K562 (cell line): Measurements from ENCODE around the gene ZNF800. TPM values are rescaled to one million over a fixed set of nuclear protein-coding genes. Genes with fewer than 3 reads are reported as not detected.

Experiments used
- ATAC-seq: fragments of 200-7000 bp; cut with Tn5 transposase; 3 replicates; pipeline ENCODE4 v1.9.1; 2020; ENCODE audit warnings: moderate library complexity
- BruUV-seq: library from RNA; stranded (reverse); fragments of 400-500 nt; replicated peaks from 2 replicates; lab custom pipeline; 2021; lab: Mats Ljungman, UMichigan
- CTCF ChIA-PET: fragments of 300-600 bp; formaldehyde crosslinking; extraction: SDS; loops from one replicate; lab custom pipeline; 2021; ENCODE audit warnings: low intra/inter-chr PET ratio; lab: Yijun Ruan, JAX
- POLR2A ChIA-PET: fragments of 300-600, 350-650 bp; sonication (Branson Sonifier 250); formaldehyde crosslinking; extraction: SDS; loops from one replicate; lab custom pipeline; 2021; ENCODE audit warnings: antibody characterized with exemption, inconsistent platforms; lab: Yijun Ruan, JAX
- DNase-seq, 4 experiments: peaks; one replicate each; pipeline versions ENCODE4 v3.0.0 to v3.0.0-alpha.2; 2011 to 2018; ENCODE audit warnings: low spot score in 3 of 4, mixed read lengths in 3 of 4; ENCODE audit errors: extremely low read depth in 1 of 4
- FAIRE-seq: peaks from 2 replicates; lab custom pipeline; 2011; peaks lifted over from hg19 to GRCh38; lab: Jason Lieb, UNC
- H2AFZ ChIP-seq: 2 replicates; pipeline ENCODE4 v1.6.0; 2011; ENCODE audit warnings: low read depth, low read length, control low read depth, inconsistent platforms
- H3K27ac ChIP-seq: fragments of 200-600 bp; 3 replicates; pipeline ENCODE4 v1.8.0; 2011; ENCODE audit warnings: low read depth, mild to moderate bottlenecking, control low read depth, inconsistent platforms, low read length, moderate library complexity, mixed read lengths; ENCODE audit errors: extremely low read depth
- H3K27me3 ChIP-seq, 2 experiments: fragments of 300-600 bp in 1 of 2; 2 replicates in 1 of 2; 3 replicates in 1 of 2; pipeline versions ENCODE4 v1.6.0 to v1.8.0; 2011; ENCODE audit warnings: inconsistent platforms in 2 of 2, low read length in 2 of 2, mild to moderate bottlenecking in 1 of 2, mixed read lengths in 1 of 2, moderate library complexity in 1 of 2; ENCODE audit not compliant: control insufficient read depth in 2 of 2, insufficient read depth in 2 of 2
- H3K36me3 ChIP-seq: fragments of 300-600 bp; 3 replicates; pipeline ENCODE4 v1.8.0; 2011; ENCODE audit warnings: mild to moderate bottlenecking, low read length, inconsistent platforms; ENCODE audit not compliant: control insufficient read depth, insufficient read depth
- H3K4me1 ChIP-seq, 2 experiments: fragments of 200-600 bp in 1 of 2; replicated peaks in 1 of 2; 2 replicates in 1 of 2; 3 replicates in 1 of 2; pipeline versions ENCODE4 v1.5.1 to v1.8.0; 2011; ENCODE audit warnings: inconsistent platforms in 2 of 2, low read length in 2 of 2, mild to moderate bottlenecking in 1 of 2, mixed read lengths in 1 of 2, moderate library complexity in 1 of 2; ENCODE audit not compliant: control insufficient read depth in 2 of 2, insufficient read depth in 2 of 2
- H3K4me2 ChIP-seq: 2 replicates; pipeline ENCODE4 v1.6.1; 2011; ENCODE audit warnings: low read length, control low read depth, inconsistent platforms, mixed read lengths; ENCODE audit not compliant: insufficient read depth
- H3K4me3 ChIP-seq: fragments of 200-600 bp; sonication (generic), shearing (Covaris generic); 2 replicates; pipeline ENCODE4 v1.5.1; 2016; ENCODE audit warnings: control low read depth, inconsistent platforms
- H3K79me2 ChIP-seq: fragments of 200-600 bp; 3 replicates; pipeline ENCODE4 v1.8.0; 2011; ENCODE audit warnings: low read length, inconsistent platforms; ENCODE audit not compliant: control insufficient read depth, insufficient read depth
- H3K9ac ChIP-seq, 2 experiments: 2 replicates each; pipeline versions ENCODE4 v1.6.0 to v1.6.1; 2011; ENCODE audit warnings: low read depth in 2 of 2, low read length in 2 of 2, control low read depth in 1 of 2, inconsistent platforms in 1 of 2, mild to moderate bottlenecking in 1 of 2, mixed read lengths in 1 of 2; ENCODE audit not compliant: insufficient read depth in 1 of 2
- H3K9me1 ChIP-seq: one replicate; pipeline ENCODE4 v1.6.0; 2011; ENCODE audit warnings: inconsistent platforms, mild to moderate bottlenecking, low read length, moderate library complexity; ENCODE audit not compliant: control insufficient read depth, insufficient read depth
- H3K9me3 ChIP-seq: replicated peaks from 2 replicates; pipeline ENCODE4 v1.5.1; 2011; ENCODE audit warnings: low read depth, low read length, inconsistent platforms; ENCODE audit not compliant: control insufficient read depth, insufficient read depth
- H4K20me1 ChIP-seq: replicated peaks from 2 replicates; pipeline ENCODE4 v1.6.1; 2011; ENCODE audit warnings: low read length, inconsistent platforms, mixed read lengths; ENCODE audit not compliant: control insufficient read depth, insufficient read depth
- ESRRA ChIP-seq: fragments of 450-650 bp; IDR thresholded peaks from 2 replicates; pipeline ENCODE4 v1.6.1; 2014; ENCODE audit warnings: low read depth, mild to moderate bottlenecking, moderate library complexity, borderline replicate concordance
- MTA1 ChIP-seq: fragments of 450-650 bp; IDR thresholded peaks from 2 replicates; pipeline ENCODE4 v1.6.1; 2017; ENCODE audit warnings: borderline replicate concordance
- NR4A1 ChIP-seq, 2 experiments: fragments of 250-450 bp in 1 of 2; fragments of 450-650 bp in 1 of 2; sonication (Bioruptor Pico) in 1 of 2; IDR thresholded peaks; 2 replicates each; pipeline versions ENCODE4 v1.4.0 to v1.6.1; 2016 to 2020; ENCODE audit warnings: mild to moderate bottlenecking in 2 of 2, missing compliant biosample characterization in 1 of 2, missing genetic modification characterization in 1 of 2, moderate library complexity in 1 of 2
- PREB ChIP-seq: sonication (generic); formaldehyde crosslinking; IDR thresholded peaks from 2 replicates; pipeline ENCODE4 v1.8.1; 2023; ENCODE audit warnings: mild to moderate bottlenecking, missing genetic modification reagents
- RAD51 ChIP-seq: fragments of 450-650 bp; IDR thresholded peaks from 2 replicates; pipeline ENCODE4 v1.7.1; 2016; ENCODE audit warnings: low read depth, mild to moderate bottlenecking, borderline replicate concordance
- RNF2 ChIP-seq: sonication (generic); IDR thresholded peaks from 2 replicates; pipeline ENCODE4 v1.6.1; 2016
- ZNF316 ChIP-seq: fragments of 450-650 bp; IDR thresholded peaks from 2 replicates; pipeline ENCODE4 v1.6.1; 2016
- ZNF655 ChIP-seq: fragments of 250-450 bp; sonication (Bioruptor Pico); IDR thresholded peaks from 2 replicates; pipeline ENCODE4 v1.5.0; 2021
- WGBS: fragments of 100-300 bp; shearing (Covaris generic); methylation state at CpG from one replicate; pipeline ENCODE4 v1.1.6; 2016; ENCODE audit warnings: low coverage, mixed read lengths; ENCODE audit not compliant: insufficient coverage; ENCODE audit errors: missing lambda C conversion rate; 5-methylcytosine and 5-hydroxymethylcytosine counted together
- in situ Hi-C: fragments of 300-500 bp; cut with MboI; formaldehyde crosslinking; loops from 4 replicates; pipeline ENCODE4 v1.15.0; 2018; ENCODE audit warnings: inconsistent platforms, mixed read lengths
- intact Hi-C: fragments of 100-400 bp; cut with micrococcal nuclease; formaldehyde crosslinking; loops from 2 replicates; pipeline ENCODE4 v1.14.2; 2022
- polyA plus RNA-seq, 8 experiments: library from polyadenylated mRNA; depleted of rRNA in 4 of 8; stranded (reverse) in 5 of 8; unstranded in 3 of 8; fragments of >200 nt; fragmentation: Nextera tagmentation in 2 of 8; fragmentation: Illumina TruSeq in 1 of 8; extraction: Ambion mirVana in 2 of 8; extraction: Trizol in 1 of 8; gene quantifications; 2 replicates each; pipeline versions ENCODE4 v1.2.1 to v1.2.3, GENCODE V29; 2011 to 2014; ENCODE audit warnings: inconsistent platforms in 1 of 8, missing spikeins in 1 of 8
- total RNA-seq, 7 experiments: library from RNA; depleted of rRNA in 6 of 7; stranded (reverse); fragments of >200 nt in 6 of 7; fragmentation: Illumina TruSeq in 2 of 7; extraction: Trizol in 2 of 7; gene quantifications; 2 replicates each; pipeline versions ENCODE4 v1.2.1 to v1.2.3, GENCODE V29; 2011 to 2021; ENCODE audit warnings: low replicate concordance in 1 of 7

ZNF800 gene
- total and polyA plus RNA-seq, 9 of the 15 experiments (the other 6 are each of a cell fraction or from before 2014, with no cell fraction given): 7.5 to 58.3 (median 33.4) TPM

- CTCF ChIA-PET: no interaction called here
- Histone ChIP-seq H3K4me1 (no peaks in the 10 kb centered on the region), H3K4me3 (no peak overlapping the region), H4K20me1 (no peaks in the 10 kb centered on the region), H3K4me2 (no peak overlapping the region), H3K27ac (no peak overlapping the region), H3K9me3 (no peaks in the 10 kb centered on the region), H3K79me2 (no peaks in the 10 kb centered on the region), H3K36me3 (no peaks in the 10 kb centered on the region), H3K9me1 (no peaks in the 10 kb centered on the region), H3K9ac (no peak overlapping the region), H3K27me3 (peaks cover 3 to 7% of the 10 kb centered on the region in 2 experiments; a peak in 2 of 5 replicates), H2AFZ (no peak overlapping the region)
- in situ Hi-C loops: no loop called here
- no peak for ATAC-seq
- no TSS peak for BruUV-seq
- POLR2A ChIA-PET: interaction anchor here (1.8 kb wide), 1 partner anchor 12 kb away, joined by 4 read pairs; the partner anchor contains the start of gene ZNF800
- WGBS: 0% methylated on average over 3 of the region's 3 CpGs
- TF ChIP-seq ESRRA (no peak), RNF2 (no peak), NR4A1 (CRISPR knock-in tag; IDR thresholded peaks at IDR 0.05) (no peak), NR4A1 (tag; IDR thresholded peaks at IDR 0.05) (no peak), ZNF655 (CRISPR knock-in tag) (no peak), ZNF316 (no peak), RAD51 (no peak), MTA1 (no peak), PREB (no peak)
- intact Hi-C loops: loop anchor here (5.0 to 10.0 kb wide), 2 partner anchors 152 to 600 kb away; partner anchors contain the start of gene GRM8
- FAIRE-seq: no peak
- DNase-seq: no peak
Observed at GRCh38 chr7:127404286-127405072, 12.0 kb upstream of the ZNF800 start.
